ENCODE measurements around the gene PRKAR2A. TPM values are rescaled to one million over a fixed set of nuclear protein-coding genes. Genes with fewer than 3 reads are reported as not detected.
"Not testable (repeated sequence)": the region's sequence is repeated elsewhere in the genome, so short reads cannot be mapped to it uniquely, and the experiment has no call there.

PRKAR2A gene
- total and polyA plus RNA-seq, 7 experiments from 2014 or later, result 10.3 to 45.1 (median 33.3) TPM

DNA sequence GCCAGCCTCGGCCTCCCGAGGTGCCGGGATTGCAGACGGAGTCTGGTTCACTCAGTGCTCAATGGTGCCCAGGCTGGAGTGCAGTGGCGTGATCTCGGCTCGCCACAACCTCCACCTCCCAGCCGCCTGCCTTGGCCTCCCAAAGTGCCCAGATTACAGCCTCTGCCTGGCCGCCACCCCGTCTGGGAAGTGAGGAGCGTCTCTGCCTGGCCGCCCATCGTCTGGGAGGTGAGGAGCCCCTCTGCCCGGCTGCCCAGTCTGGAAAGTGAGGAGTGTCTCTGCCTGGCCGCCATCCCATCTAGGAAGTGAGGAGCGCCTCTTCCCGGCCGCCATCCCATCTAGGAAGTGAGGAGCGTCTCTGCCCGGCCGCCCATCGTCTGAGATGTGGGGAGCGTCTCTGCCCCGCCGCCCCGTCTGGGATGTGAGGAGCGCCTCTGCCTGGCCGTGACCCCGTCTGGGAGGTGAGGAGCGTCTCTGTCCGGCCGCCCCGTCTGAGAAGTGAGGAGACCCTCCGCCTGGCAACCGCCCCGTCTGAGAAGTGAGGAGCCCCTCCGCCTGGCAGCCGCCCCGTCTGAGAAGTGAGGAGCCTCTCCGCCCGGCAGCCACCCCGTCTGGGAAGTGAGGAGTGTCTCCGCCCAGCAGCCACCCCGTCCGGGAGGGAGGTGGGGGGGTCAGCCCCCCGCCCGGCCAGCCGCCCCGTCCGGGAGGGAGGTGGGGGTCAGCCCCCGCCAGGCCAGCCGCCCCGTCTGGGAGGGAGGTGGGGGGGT, 113.7 kb downstream of the PRKAR2A start:
- H3K27me3 Mint-ChIP-seq; H3K27ac Mint-ChIP-seq; H3K36me3 ChIP-seq (ENCODE audit: control insufficient read depth in 2 of 3, insufficient read depth in 3 of 3, low read length in 3 of 3); H3K27ac ChIP-seq (ENCODE audit: low read depth, low read length); ATAC-seq; DNase-seq; H3K9me3 Mint-ChIP-seq; CTCF ChIA-PET; H3K4me3 ChIP-seq (ENCODE audit: low read length); H3K9me3 ChIP-seq (ENCODE audit: control insufficient read depth in 2 of 3, low read length in 3 of 3); intact Hi-C loops (cut with micrococcal nuclease); POLR2A ChIA-PET; H3K4me1 ChIP-seq (ENCODE audit: control insufficient read depth in 2 of 2, insufficient read depth in 2 of 2, low read length in 2 of 2); H3K4me3 Mint-ChIP-seq; H3K27me3 ChIP-seq (ENCODE audit: control insufficient read depth in 2 of 2, insufficient read depth in 2 of 2, low read length in 2 of 2); H3K36me3 Mint-ChIP-seq; H3K4me1 Mint-ChIP-seq: not testable (repeated sequence)

DNA sequence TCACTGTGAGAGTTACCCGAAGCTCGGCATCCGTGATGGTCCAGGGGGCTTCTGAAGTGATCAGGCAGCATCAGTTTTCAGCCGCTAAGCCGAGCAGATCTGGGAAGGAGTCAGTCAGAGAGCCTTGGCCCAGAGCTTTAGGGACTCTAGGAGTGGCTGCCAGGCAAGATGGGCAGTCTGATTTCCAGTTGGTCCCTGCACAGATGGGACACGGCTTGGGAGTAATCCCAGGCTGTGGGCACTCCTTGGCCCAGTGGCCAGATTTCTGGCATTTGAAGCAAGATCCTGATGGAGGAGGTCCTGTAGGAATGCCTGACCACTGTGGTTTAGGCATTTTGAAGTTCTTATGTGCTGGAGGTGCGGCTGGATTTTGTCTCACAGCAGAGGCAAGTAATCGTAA, 120.2 kb downstream of the PRKAR2A start:
- POLR2A ChIA-PET, result no interaction called here
- peaks cover 0 to 10% (median 0%) of the 10 kb centered on the region in 5 donors for H3K27me3 Mint-ChIP-seq

DNA sequence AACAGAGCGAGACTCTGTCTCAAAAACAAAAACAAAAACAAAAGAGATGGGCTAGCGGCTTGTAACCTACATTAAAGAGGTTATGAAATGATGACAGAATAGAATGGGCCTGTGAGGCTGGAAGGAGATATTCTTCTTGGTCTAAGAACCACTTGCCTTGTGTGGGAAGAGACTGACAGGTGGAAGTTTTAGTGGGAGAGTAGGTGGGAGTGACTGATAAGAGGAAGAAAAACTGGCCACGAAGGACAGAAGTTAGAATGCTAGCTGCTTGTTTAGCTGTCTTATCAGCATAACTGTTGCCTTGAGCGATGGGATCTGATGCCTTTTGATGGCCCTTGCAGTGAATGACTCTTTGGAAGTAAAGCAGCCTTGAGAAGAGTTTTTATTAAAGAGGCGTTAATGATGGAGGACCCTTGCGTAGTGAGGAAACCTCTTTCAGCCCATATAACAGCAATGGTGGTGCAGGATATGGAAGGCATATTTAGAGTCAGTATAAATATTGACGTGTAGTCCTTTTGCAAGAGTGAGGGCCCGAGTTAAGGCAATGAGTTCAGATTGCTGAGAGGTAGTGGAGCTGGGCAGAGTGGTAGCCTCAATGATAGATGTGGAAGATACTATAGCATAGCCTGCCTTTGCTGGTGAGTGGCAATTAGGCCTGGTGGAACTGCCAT, 122.4 kb downstream of the PRKAR2A start:
- H3K9me3 ChIP-seq (ENCODE audit: control insufficient read depth in 2 of 3, low read length in 3 of 3); H3K9me3 Mint-ChIP-seq; ATAC-seq; H3K36me3 ChIP-seq (ENCODE audit: control insufficient read depth in 2 of 3, insufficient read depth in 3 of 3, low read length in 3 of 3); DNase-seq; H3K27ac Mint-ChIP-seq; intact Hi-C loops (cut with micrococcal nuclease); CTCF ChIA-PET; H3K4me3 Mint-ChIP-seq; H3K4me1 Mint-ChIP-seq; H3K27me3 ChIP-seq (ENCODE audit: control insufficient read depth in 2 of 2, insufficient read depth in 2 of 2, low read length in 2 of 2); H3K4me3 ChIP-seq (ENCODE audit: low read length); H3K4me1 ChIP-seq (ENCODE audit: control insufficient read depth in 2 of 2, insufficient read depth in 2 of 2, low read length in 2 of 2); H3K36me3 Mint-ChIP-seq; H3K27ac ChIP-seq (ENCODE audit: low read depth, low read length): not testable (repeated sequence)
- peaks cover 0 to 17% (median 0%) of the 10 kb centered on the region in 5 donors for H3K27me3 Mint-ChIP-seq
- POLR2A ChIA-PET, result interaction anchor here (0.6 kb wide), 1 partner anchor 362 kb away, joined by 3 read pairs; no protein-coding TSS in a partner anchor

More for the DNA sequence above, 120.2 kb downstream of the PRKAR2A start:
- H3K9me3 ChIP-seq (ENCODE audit: control insufficient read depth in 2 of 3, low read length in 3 of 3), result no peaks in the 10 kb centered on the region
- H3K36me3 Mint-ChIP-seq, result no peaks in the 10 kb centered on the region
- no peak overlapping the region for H3K4me3 Mint-ChIP-seq
- intact Hi-C loops (cut with micrococcal nuclease), result no loop called here
- no peak for ATAC-seq
- H3K27me3 ChIP-seq (ENCODE audit: control insufficient read depth in 2 of 2, insufficient read depth in 2 of 2, low read length in 2 of 2), result no peaks in the 10 kb centered on the region
- CTCF ChIA-PET, result no interaction called here
- H3K4me1 ChIP-seq (ENCODE audit: control insufficient read depth in 2 of 2, insufficient read depth in 2 of 2, low read length in 2 of 2), result no peaks in the 10 kb centered on the region
- no peak overlapping the region for H3K27ac ChIP-seq (ENCODE audit: low read depth, low read length)
- H3K36me3 ChIP-seq (ENCODE audit: control insufficient read depth in 2 of 3, insufficient read depth in 3 of 3, low read length in 3 of 3), result no peaks in the 10 kb centered on the region
- no peaks in the 10 kb centered on the region for H3K4me1 Mint-ChIP-seq
- no peak overlapping the region for H3K27ac Mint-ChIP-seq
- peaks cover 0 to 4% (median 0%) of the 10 kb centered on the region in 11 donors for H3K9me3 Mint-ChIP-seq
- DNase-seq, result no peak
- no peak overlapping the region for H3K4me3 ChIP-seq (ENCODE audit: low read length)

DNA sequence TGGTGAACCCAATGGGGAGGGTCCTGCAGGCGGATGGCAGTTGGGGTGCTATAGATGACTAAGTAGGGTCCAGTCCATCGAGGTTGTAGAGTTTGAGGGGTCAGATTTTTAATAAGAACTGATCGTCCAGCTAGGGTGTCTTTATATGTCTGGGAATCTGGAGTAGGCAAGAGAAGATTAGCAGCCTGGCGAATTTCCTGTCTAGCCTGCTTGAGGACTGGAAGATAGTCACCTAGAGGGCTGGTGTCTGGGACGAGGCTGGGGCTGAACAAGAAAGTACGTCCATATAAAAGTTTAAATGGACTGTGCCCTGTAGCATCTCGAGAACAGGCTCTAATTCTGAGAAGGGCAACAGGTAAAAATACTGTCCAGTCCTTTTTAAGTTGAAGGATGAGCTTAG, 123.9 kb downstream of the PRKAR2A start:
- Mint-ChIP-seq H3K4me3 (no peak overlapping the region), H3K9me3 (peaks cover 0 to 4% (median 0%) of the 10 kb centered on the region in 11 donors), H3K36me3 (no peaks in the 10 kb centered on the region), H3K27ac (no peak overlapping the region), H3K27me3 (peaks cover 0 to 26% (median 0%) of the 10 kb centered on the region in 5 donors), H3K4me1 (no peaks in the 10 kb centered on the region)
- intact Hi-C loops (cut with micrococcal nuclease), result no loop called here
- H3K9me3 ChIP-seq (ENCODE audit: control insufficient read depth in 2 of 3, low read length in 3 of 3), result no peaks in the 10 kb centered on the region
- no peaks in the 10 kb centered on the region for H3K27me3 ChIP-seq (ENCODE audit: control insufficient read depth in 2 of 2, insufficient read depth in 2 of 2, low read length in 2 of 2)
- no peak for ATAC-seq
- POLR2A ChIA-PET, result no interaction called here
- DNase-seq, result no peak
- H3K27ac ChIP-seq (ENCODE audit: low read depth, low read length), result no peak overlapping the region
- H3K4me1 ChIP-seq (ENCODE audit: control insufficient read depth in 2 of 2, insufficient read depth in 2 of 2, low read length in 2 of 2), result no peaks in the 10 kb centered on the region
- CTCF ChIA-PET, result no interaction called here
- H3K4me3 ChIP-seq (ENCODE audit: low read length), result no peak overlapping the region
- H3K36me3 ChIP-seq (ENCODE audit: control insufficient read depth in 2 of 3, insufficient read depth in 3 of 3, low read length in 3 of 3), result no peaks in the 10 kb centered on the region

DNA sequence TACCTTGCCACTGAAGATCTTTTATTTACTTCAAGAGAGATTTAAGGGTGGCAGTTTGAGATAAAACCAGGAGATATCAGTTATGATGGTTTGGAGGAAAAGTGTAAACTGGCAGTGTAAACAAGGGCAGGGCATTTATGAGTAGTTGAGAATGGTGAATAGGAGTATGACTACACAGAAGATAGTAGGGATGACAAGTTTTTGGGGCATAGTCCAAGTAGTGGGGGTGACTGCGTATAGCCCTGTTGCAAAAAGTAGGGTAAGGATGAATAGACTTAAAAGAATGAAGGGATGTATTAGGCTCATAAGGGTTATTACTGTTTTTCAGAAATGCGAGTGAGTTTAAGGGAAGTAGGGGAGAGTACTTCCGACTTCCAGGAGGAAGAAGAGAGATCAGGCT, 124.4 kb downstream of the PRKAR2A start:
- H3K9me3 Mint-ChIP-seq; POLR2A ChIA-PET; H3K4me3 ChIP-seq (ENCODE audit: low read length); H3K4me1 Mint-ChIP-seq; H3K27ac ChIP-seq (ENCODE audit: low read depth, low read length); H3K4me1 ChIP-seq (ENCODE audit: control insufficient read depth in 2 of 2, insufficient read depth in 2 of 2, low read length in 2 of 2); H3K9me3 ChIP-seq (ENCODE audit: control insufficient read depth in 2 of 3, low read length in 3 of 3); CTCF ChIA-PET; H3K4me3 Mint-ChIP-seq; DNase-seq; H3K36me3 ChIP-seq (ENCODE audit: control insufficient read depth in 2 of 3, insufficient read depth in 3 of 3, low read length in 3 of 3); H3K27me3 ChIP-seq (ENCODE audit: control insufficient read depth in 2 of 2, insufficient read depth in 2 of 2, low read length in 2 of 2); H3K36me3 Mint-ChIP-seq; ATAC-seq; intact Hi-C loops (cut with micrococcal nuclease): not testable (repeated sequence)
- Mint-ChIP-seq H3K27me3 (peaks cover 0 to 30% (median 0%) of the 10 kb centered on the region in 5 donors), H3K27ac (peak overlapping the region in 1 of 9 donors; percentile 38)

DNA sequence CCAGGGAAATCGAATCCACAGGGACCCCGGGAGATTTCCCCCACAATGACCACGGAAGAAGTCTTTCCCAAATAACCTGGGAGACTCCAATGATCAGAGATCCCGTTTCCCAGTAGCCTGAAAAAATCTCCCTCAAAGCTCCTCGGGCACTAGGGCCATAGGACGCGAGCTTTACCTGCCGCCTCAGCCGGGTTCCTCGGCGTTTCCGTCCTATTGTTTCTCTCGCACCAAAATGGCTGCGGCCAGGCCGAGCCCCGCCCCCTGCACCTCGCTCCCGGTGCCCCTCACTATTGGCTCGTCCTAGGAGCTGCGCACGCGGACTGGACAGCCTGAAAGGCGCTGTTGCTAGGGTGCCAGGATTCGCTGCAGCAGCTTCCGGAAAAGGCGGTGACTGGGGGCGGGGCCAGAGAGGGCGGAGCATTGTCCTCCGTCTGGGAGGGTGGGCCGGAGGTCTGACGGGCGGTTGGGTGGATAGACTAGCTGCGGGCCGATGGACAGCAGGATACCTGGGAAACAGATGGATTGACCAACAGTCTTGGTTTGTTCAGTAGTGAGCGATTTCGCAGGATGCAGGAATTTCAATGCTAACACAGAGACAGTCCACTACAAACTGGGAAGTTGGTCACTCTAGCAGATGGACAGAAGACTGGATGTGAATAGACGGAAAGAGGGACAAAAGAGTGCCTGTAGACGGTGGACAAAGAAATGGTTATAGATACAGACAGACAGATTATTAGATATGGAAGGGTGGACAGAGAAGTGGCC, 130.5 kb downstream of the PRKAR2A start, which contains the start of gene IP6K2:
Gene IP6K2 (minus strand): TSS at position 240 of the 765 bp plus-strand sequence. CDS start 21,930 bp downstream, outside the sequence.
- intact Hi-C loops (cut with micrococcal nuclease), result loop anchor here (1.0 to 10.0 kb wide), 22 partner anchors 20 to 1638 kb away; partner anchors contain the start of genes NCKIPSD (in 2 of the 2), QRICH1 (in 2 of the 2), ARIH2 (in 1 of the 2) and CELSR3 (in 1 of the 2)
- no peaks in the 10 kb centered on the region for H3K27me3 ChIP-seq (ENCODE audit: control insufficient read depth in 2 of 2, insufficient read depth in 2 of 2, low read length in 2 of 2)
- POLR2A ChIA-PET, result interaction anchor here (0.6 to 2.3 kb wide), 11 partner anchors 11 to 377 kb away, joined by 3 to 9 read pairs (median 4); partner anchors contain the start of genes ARIH2, DALRD3, NDUFAF3 and PRKAR2A
- peak within 1 kb of the TSS; percentile 99 for H3K4me3 ChIP-seq (ENCODE audit: low read length)
- peaks cover 0 to 11% (median 0%) of the 10 kb centered on the region in 3 experiments for H3K36me3 ChIP-seq (ENCODE audit: control insufficient read depth in 2 of 3, insufficient read depth in 3 of 3, low read length in 3 of 3)
- peak within 1 kb of the TSS; percentile 83 to 99 (median 96) for H3K27ac Mint-ChIP-seq
- peaks cover 23 to 29% of the 10 kb centered on the region in 2 donors for H3K4me1 ChIP-seq (ENCODE audit: control insufficient read depth in 2 of 2, insufficient read depth in 2 of 2, low read length in 2 of 2)
- H3K27me3 Mint-ChIP-seq, result peaks cover 0 to 22% (median 0%) of the 10 kb centered on the region in 5 donors
- peak within 1 kb of the TSS; percentile 84 for H3K27ac ChIP-seq (ENCODE audit: low read depth, low read length)
- H3K9me3 Mint-ChIP-seq, result peaks cover 0 to 3% (median 0%) of the 10 kb centered on the region in 11 donors
- CTCF ChIA-PET, result interaction anchor here (0.6 to 2.5 kb wide), 5 partner anchors 19 to 289 kb away, joined by 3 to 11 read pairs (median 4); partner anchors contain the start of gene NCKIPSD
- H3K9me3 ChIP-seq (ENCODE audit: control insufficient read depth in 2 of 3, low read length in 3 of 3), result no peaks in the 10 kb centered on the region
- peak; percentile 100 for ATAC-seq
- peak within 1 kb of the TSS; percentile 94 to 99 (median 98) for H3K4me3 Mint-ChIP-seq
- H3K4me1 Mint-ChIP-seq, result peaks cover 33 to 46% (median 39%) of the 10 kb centered on the region in 7 donors
- DNase-seq, result peak; percentile 92 to 99 (median 97)
- peaks cover 0 to 21% (median 4%) of the 10 kb centered on the region in 5 donors for H3K36me3 Mint-ChIP-seq
